GM12872 (cell line): ENCODE data around the gene AIFM1.

Experiments used
- TF ChIP-seq, protein P1 (sequence below): IDR thresholded peaks from 3 replicates; pipeline ENCODE4 v1.5.1; 2011; ENCODE audit warnings: low read depth, mild to moderate bottlenecking, low read length, moderate library complexity; ENCODE audit not compliant: insufficient read depth

Gene AIFM1

DNA sequence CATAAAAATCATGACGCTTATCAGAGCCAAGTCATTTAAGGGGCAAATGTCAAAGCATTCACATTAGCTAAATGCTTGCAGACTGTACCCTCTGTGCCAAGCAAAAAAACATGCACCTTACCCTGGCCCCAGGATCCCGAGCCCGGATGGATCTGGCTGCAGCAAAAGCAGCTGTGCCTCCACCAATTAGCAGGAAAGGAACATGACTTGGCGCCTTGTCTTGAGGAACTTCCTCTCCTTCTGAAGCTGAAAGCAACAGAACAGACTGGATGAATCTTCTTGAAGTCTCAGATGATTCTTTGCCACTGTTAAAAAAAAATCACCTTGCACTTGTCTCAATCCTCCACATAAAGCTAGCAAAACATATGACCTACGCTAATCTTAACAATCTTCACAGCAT is 18.0 kb downstream of the AIFM1 start:
- TF ChIP-seq, protein P1, sequence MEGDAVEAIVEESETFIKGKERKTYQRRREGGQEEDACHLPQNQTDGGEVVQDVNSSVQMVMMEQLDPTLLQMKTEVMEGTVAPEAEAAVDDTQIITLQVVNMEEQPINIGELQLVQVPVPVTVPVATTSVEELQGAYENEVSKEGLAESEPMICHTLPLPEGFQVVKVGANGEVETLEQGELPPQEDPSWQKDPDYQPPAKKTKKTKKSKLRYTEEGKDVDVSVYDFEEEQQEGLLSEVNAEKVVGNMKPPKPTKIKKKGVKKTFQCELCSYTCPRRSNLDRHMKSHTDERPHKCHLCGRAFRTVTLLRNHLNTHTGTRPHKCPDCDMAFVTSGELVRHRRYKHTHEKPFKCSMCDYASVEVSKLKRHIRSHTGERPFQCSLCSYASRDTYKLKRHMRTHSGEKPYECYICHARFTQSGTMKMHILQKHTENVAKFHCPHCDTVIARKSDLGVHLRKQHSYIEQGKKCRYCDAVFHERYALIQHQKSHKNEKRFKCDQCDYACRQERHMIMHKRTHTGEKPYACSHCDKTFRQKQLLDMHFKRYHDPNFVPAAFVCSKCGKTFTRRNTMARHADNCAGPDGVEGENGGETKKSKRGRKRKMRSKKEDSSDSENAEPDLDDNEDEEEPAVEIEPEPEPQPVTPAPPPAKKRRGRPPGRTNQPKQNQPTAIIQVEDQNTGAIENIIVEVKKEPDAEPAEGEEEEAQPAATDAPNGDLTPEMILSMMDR, result no peak

DNA sequence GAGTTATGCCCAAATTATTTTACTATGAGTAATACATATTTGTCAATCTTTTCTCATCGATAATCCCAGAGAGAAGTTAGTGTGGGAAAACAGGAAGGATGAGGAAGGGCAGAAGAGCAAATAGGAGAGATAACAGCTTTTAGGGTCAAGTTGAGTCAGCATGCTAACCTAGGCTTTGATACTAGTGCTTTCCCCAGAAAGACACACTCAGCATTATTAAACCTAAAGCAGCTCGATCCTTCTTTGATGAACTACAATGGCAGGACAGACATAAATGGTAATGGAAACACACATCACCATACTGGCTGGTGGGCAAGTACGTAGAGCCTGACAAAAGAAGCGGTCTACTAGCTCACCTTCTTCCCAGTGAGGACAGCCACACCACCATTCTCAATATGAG is 20.5 kb downstream of the AIFM1 start:
- TF ChIP-seq, protein P1, result no peak

DNA sequence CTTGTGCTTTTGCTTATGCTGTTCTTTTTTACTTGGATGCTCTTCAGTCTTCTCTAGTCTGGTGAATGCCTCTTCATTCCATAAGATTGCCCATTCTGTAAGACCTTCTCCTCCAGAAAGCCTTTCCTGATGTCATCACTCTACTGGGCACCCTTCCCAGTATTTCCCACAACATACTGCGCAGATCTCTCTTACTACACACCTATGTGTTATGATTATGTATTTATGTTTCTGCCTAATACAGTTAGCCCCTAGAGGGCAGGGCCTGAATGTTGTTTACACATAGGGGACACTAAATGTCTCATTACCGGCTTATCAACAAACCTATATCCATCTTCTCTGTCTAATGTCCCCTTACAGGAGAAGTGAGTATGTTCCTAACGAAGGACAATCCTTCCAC is 21.1 kb downstream of the AIFM1 start:
- TF ChIP-seq, protein P1, result 0 out of 3 replicates have a peak, but pooled peaks have one; percentile 8

DNA sequence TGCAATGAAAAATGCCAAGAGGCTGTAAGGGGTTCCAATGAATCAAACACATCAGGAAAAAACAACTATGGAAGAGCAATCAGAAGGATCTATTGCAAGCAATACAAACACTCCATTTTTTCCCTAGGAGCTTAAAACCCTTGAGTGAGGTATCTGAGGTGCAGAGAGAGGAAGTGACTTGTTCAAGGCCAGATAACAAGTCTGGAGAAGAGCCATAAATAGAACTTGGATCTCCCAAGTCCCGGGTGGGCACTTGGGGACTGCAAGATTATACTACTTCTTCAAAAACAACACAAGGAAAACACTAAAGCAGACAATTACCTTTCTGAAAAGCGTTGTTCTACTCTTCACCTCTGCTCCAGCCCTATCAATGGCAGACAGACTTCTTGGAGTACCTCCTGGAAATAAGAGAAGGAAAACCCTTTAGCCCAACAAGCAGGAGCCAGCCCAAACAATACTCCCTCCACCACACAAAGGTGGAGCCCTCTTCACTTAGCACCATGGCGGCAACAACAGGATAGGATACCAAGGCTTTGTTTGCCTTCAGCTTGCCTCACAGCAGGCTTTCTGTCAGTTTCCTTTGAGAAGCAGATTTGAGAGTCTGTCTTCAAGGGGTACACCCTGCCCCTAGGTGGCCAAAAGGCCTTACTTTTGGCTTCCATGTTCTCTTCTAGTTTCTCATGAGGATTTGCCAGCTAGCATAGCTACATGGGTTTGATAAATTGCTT is 26.0 kb downstream of the AIFM1 start:
- TF ChIP-seq, protein P1, result no peak

DNA sequence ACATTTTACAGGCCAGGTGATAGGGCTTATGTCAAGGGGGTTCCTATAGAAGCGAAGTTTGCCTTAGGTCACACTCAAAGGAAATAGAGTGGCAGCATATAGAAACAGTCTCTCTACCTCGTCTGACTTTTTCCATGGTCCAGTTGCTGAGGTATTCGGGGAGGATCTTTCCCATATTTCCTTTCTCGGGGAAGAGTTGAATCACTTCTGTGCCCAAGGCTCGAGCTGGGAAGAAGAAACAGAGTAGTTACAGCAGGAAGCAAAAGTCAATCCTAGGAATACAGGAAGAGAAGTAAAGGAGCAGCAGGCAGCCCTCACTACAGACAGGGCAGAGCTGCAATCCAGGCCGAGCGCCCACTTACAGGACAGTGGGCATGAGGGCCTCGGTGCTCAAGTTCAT is 28.7 kb downstream of the AIFM1 start:
- TF ChIP-seq, protein P1, result no peak

DNA sequence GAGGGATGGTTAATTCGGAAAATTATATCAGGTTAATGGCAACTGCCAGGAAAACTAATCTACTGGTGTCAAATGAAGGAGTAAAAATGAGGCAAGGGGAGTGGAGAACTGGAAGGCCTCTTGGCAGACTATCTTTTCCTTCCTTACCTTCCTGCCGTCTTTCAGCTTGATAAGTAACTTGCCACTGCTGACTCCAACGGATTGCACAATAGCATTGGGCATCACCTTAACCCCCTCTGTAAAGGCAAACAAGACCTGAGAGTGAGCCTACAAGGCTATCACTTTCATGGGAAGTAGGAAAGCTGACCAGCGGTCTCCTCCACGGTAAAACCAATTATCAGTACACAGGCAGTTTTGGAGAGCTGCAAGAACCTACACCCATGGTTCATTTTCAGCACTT is 29.1 kb downstream of the AIFM1 start:
- TF ChIP-seq, protein P1, result no peak

DNA sequence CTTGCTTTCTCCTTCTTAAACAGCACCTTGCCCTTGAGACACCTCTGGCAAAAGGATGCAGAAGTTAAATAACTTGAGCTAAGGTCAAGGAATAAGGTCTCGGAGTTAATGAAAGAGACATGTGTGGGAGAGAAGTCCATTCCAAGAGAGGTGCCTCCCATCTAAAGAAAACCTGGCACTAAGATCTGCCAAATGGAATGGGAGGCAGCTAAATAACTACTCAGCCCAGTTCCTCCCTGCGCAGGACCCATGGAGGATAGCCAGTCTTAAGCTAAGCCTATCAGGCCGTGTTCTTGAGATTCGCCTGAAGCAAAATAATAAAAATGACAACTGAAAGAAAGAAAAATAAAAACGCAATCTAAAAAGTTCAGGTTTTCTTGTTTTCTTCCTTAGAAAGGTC is 34.7 kb downstream of the AIFM1 start:
- TF ChIP-seq, protein P1, result no peak
